GM18498 (cell line): ENCODE results near the gene PGA5.
"Not testable (repeated sequence)": the region's sequence is repeated elsewhere in the genome, so short reads cannot be mapped to it uniquely, and the experiment has no call there.

ENCODE experiments used
- ATAC-seq: cut with Tn5 transposase; IDR thresholded peaks from one replicate; pipeline ENCODE4 v1.9.1; 2021; ENCODE audit warnings: mild to moderate bottlenecking, moderate library complexity; ENCODE audit not compliant: unreplicated experiment

The PGA5 gene

DNA sequence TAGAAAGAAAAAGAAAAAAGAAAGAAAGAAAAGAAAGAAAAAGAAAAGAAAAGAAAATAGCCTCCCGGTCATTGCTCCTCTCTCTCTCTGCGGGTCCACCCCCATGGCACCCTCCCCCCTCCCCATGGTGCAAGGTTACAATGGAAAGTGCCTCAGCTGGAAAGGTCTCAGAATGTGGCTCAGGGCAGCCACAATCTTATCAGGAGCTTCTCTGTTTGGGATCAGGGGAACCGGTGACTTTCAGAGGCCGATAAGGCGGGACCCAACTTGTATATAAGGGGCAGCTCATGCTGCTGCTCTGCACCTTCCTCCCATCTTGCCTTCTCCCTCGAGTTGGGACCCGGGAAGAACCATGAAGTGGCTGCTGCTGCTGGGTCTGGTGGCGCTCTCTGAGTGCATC, at the start of gene PGA5:
Gene PGA5 (plus strand): TSS at position 301 of the 400 bp plus-strand sequence. CDS start 52 bp downstream, at position 353.
- ATAC-seq: not testable (repeated sequence)

DNA sequence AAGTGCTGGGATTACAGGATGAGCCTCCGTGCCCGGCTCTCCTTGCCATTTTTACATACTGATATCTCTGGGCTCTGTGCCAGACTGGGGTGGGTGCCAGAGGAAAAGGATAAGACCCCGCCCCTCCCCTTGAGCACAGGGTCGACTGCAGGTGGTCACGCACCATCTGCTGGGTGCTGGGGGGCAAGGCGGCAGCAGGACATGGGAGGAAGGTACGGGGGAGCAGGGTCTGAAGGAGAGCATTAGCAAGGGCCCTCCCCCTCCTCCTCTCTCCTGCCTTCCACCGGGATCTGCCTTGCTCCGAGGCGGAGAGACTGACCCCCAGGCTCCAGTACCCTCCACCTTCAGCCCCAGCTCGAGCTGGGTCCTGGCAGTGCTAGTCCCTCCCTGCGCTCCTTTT, 47.4 kb upstream of the PGA5 start:
- no peak for ATAC-seq

DNA sequence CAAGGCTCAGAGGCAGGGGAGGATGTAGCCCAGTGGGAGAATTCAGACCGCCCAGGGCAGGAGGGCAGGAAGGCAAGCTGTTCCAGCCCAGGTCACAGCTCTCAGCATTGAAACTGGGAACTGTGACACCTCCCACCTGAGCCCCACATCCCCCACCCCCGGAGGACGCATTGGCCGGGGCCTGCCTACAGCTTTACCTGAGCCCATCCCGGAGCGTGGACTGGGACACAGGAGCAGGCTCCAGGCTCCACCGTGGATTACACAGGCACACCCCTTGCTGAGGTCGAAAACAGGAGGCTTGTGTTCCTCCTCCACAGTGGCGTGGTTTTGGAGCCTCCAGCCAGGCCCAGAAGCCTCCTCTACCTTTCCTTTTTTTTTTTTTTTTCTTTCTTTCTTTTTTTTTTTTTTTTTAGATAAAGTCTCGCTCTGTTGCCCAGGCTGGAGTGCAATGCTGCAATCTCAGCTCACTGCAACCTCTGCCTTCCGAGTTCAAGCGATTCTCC, 46.8 kb upstream of the PGA5 start:
- ATAC-seq: no peak

DNA sequence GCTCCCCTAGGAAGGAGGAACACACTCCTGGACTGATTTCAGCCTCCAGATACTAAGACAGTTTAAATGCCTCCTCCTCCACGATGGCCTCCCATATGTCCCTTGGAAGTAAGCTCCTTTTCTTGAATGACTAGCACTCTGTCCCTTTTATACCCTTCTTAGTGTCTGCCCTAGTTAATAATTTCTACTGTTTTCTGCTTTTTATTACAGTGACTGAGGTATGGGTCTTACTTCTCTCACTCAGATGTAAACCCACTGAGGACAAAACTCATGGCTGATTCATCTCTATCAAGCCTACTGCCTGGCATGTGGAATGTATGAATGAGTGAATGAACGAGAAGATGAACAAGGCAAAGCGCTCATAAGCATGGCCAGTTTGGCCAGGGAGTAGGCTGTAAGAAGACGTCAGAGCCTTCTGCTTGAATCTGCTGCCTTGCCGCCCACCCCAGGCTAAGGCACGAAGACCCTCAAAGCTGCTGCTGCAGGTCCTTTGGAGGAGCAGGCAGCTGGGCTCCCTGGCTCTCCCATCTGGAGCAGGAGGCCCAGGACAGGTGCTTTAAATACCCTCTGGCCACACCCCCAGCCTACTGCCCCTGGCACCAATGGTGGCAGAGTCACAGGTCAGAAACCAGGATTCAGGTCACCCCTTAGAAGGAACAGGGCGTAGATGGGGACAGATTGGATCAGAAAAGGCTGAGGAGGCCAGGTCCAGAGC, 45.8 kb upstream of the PGA5 start:
- ATAC-seq: no peak

DNA sequence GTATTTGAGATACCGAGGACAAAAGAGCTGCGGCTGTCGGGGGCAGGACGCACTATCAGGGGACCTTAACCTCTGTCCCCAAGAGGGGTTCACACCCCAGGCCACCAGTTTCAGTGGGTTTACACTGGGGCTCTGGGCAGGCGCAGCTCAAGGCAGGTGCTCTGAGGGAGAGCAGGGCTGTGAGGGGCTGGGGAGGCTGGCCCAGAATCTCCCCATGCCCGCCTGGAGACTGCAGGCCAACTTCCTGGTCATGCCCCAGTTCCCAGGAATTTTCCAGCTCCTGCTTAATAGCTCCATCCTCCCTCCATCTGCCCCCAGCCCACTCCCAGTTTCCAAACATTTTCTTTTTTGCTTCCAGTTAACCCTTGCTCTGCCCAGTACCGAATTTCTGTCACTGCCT, 45.3 kb upstream of the PGA5 start:
- no peak for ATAC-seq

DNA sequence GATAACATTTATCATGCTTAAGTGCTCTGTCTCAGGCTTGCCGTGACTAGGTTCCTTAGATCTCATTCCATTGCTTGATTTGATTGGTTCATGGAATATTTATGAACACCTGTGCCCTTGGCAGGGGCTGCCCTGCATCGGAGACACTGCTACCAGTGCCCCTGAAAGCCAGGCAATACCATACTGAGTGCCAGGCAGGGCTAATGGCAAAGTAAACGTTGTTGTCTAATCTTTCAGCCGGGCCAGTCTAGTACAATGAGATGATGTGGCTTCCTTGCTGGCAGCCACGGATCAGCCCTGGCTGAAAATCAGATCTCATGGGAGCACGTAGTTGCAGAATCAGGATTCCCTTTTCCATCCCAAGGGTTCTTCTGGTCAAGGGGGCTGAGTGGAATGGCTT, 42.6 kb upstream of the PGA5 start:
- no peak for ATAC-seq

DNA sequence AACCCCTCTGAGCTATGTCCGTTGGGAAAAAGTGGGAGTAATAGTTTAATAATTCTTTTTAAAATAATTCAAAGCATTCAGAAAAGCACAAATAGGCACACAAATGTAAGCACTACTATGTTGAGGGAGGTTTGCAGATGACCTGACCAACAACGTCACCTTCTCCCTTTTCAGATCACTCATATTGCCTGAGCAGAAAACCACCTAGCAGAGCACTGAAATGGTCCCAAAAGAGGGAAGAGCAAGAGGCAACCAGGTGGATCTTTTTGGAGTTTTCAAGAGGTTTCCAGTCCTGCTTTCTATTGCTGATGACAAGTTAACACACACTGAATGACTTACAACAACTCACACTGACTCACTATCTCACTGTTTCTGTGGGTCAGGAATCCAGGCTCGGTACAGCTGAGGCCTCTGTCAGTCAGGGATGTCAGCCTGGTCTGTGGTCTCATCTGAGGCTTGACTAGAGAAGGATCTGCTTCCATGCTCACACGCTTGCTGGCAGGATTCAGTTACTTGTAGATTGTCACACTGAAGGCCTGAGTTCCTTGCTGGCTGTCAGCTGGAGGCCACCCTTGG, 41.9 kb upstream of the PGA5 start:
- no peak for ATAC-seq

DNA sequence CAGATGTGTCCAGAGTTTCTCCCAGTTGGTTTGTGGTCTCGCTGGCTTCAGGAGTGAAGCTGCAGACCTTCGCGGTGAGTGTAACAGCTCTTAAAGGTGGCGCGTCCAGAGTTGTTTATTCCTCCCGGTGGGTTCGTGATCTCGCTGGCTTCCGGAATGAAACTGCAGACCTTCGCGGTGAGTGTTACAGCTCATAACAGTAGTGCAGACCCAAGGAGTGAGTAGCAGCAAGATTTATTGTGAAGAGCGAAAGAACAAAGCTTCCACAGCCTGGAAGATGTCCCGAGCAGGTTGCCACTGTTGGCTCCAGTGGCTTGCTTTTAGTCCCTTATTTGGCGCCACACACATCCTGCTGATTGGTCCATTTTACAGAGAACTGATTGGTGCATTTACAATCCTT, 39.5 kb upstream of the PGA5 start:
- ATAC-seq: no peak

DNA sequence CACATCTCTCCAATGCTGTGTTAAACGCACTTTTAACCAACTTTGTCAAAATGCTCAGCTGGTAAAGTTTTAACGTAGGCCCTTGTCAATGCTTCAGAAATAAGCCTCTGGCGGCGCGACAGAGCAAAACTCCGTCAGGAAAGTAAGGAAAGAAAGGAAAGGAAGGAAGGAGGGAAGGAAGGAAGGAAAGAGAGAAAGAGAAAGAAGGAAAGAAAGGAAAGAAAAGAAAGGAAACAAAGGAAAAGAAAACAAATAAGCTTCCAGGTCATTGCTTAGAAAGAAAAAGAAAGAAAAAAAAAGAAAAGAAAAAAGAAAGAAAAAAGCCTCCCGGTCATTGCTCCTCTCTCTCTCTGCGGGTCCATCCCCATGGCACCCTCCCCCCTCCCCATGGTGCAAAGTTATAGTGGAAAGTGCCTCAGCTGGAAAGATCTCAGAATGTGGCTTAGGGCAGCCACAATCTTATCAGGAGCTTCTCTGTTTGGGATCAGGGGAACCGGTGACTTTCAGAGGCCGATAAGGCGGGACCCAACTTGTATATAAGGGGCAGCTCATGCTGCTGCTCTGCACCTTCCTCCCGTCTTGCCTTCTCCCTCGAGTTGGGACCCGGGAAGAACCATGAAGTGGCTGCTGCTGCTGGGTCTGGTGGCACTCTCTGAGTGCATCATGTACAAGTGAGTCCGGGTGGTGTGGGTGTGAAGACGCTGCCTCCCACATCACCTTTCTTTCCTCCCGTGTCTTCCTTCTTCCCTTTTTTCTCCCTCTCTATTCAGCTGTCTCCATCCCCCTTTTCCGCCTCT, 37.8 kb upstream of the PGA5 start, which contains the start of gene PGA3:
Gene PGA3 (plus strand): TSS at position 566 of the 797 bp plus-strand sequence. CDS start 50 bp downstream, at position 616.
- not testable (repeated sequence) for ATAC-seq

DNA sequence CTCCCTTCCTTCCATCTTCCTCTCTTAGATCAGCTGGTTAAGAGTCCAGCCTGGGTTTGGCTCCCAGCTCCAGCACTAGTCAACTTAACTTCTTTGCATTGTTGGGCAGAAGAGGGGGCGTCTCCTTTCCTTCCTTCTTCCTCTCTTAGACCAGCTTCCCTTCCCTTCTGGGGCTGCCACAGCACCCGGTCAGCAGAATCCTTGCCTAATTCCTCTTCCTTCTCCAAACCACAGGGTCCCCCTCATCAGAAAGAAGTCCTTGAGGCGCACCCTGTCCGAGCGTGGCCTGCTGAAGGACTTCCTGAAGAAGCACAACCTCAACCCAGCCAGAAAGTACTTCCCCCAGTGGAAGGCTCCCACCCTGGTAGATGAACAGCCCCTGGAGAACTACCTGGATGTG, 37.1 kb upstream of the PGA5 start:
- ATAC-seq: not testable (repeated sequence)

DNA sequence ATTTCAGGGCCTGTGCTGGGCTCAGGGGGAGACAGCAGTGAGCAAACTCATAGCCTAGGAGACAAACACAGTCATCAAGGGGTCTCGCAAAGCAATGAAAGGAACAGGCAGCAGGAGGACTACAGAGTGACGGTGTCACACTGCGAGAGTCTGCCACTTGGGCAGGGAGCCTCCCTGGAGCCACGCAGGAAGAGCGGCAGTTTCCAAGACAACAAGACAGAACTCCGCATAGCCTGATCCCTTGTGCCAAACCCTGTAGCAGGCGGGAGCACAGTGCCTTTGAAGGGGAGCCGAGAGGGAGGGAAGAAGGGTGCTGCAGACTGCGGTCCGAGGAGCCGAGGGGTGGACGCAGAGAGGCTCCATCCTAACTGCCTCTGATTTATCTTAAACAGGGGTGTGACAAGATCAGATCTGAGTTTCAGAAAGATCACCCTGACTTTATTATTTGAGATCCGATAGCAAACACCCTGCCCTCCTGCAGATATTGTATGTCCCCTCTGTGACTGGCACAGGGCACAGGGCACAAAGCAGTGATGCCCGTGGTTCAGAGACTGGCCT, 36.4 kb upstream of the PGA5 start:
- ATAC-seq: not testable (repeated sequence)

DNA sequence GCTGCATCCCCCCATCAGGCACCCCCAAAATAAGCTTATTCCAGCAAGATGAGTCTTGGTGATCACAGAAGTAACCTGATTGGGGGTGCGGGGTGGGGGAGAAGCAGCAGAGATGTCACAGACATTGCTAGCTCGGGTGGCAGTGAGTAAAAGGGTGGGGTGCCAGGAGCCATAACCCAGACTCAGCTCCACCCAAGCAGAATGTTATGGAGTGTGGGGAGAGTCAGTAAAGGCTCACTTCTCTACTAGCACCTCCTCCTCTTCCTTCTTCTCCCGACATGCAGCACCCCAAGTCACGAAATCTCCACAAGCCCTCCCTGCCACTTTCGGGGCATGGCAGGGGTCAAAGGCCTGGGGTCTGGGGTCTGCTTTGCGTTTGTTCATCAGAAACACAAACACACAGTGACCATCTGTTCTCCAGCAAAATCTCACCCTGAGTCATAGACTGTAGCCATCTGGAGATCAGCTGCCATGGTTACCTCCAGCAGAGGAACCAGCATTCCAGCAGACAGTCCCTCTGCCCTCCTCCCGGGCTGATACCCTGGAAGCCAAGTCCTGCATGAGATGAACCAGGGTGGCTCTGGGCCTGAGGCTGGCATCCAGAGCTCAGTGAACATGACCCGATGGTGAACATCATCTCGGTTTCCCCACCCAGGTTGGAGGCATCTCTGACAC, 33.2 kb upstream of the PGA5 start:
- not testable (repeated sequence) for ATAC-seq

DNA sequence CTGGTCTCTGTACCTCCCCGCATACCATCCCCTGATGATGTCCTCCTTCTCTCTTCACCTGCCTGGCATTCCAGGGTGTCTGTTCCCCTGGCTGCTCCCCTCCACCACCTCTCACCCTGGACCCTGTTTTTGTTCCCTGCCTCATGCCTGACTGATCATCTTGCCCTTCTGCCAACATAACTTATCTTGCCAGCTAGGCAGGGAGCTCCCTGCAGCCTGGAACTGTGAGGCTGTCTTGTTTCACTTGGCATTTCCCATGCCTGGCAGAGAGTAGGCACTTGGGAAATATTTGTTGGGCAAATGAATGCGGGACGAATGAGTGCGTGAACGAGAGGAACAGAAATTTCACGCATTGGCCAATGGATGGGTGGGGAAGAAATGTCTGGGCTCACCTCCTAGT, 30.3 kb upstream of the PGA5 start:
- not testable (repeated sequence) for ATAC-seq

DNA sequence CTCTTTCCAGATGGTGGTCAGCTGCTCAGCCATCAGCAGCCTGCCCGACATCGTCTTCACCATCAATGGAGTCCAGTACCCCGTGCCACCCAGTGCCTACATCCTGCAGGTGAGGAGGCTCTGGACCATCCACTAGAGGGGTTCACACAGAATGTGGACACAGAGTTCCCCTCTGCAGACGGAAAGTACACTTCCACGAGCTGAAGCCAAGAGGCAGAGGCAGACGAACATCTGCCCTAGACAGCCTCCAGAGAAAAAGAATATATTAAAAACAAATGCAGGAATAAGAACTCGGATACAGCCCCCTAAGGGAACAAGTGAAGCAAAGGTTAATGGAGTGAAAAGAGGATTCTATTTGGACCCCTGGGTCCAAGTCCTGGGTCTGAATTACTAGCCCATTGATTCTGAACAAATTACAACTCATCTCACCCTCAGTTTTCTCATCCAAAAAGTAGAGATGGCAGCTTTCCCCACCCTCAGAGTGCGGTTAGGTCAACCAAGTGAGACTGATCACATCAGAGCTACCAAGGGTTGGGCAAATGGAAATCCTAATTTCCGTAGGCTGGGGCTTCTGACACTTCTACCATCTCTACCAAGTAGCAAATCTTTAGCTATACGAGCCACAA, 29.5 kb upstream of the PGA5 start:
- ATAC-seq: not testable (repeated sequence)

DNA sequence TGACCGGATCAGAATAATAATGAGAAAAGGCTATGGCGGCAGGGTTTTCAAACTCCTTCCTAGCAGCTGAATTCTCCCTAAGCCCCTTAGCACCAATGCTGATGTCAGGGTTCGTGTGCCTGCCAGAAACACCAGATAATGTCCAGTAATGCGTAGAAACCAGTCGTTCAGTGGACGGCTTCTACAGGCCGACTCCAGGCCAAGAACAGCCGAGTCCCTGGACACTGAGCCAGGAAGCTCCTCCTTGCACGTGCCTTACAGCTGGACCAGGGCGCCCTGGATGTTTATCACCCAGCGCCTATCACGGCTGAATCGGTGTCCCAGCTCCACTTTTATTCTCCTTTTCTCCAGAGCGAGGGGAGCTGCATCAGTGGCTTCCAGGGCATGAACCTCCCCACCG, 28.8 kb upstream of the PGA5 start:
- ATAC-seq: not testable (repeated sequence)

DNA sequence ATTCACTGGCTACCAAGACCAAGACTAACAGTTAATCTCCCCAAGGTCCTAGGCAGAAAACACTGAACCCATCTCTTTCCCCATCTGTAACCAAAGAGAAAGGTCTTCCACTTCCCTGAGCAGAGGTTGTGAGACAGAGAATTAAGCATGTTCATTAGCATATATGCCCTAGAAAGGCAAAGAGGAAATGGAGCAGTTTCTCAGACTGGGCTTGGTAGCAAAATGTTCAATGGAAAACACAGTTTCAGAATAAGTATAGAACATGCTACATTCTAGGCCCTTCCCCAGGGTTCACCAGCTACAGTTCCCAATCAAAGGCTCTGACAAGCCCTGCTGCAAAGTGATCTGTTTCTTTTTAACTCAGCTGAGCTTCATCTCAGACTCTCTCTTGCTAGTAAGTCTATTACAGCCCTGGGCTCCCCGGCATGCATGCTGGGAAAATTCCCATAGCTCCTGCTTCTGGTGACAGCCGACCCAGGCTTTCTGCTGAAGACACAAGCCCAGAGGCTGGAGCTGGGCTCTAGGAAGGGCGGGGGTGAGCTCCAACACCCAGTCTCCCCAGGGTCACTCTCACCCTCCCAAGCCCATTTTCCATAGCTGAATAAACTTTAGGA, 27.2 kb upstream of the PGA5 start:
- ATAC-seq: not testable (repeated sequence)

DNA sequence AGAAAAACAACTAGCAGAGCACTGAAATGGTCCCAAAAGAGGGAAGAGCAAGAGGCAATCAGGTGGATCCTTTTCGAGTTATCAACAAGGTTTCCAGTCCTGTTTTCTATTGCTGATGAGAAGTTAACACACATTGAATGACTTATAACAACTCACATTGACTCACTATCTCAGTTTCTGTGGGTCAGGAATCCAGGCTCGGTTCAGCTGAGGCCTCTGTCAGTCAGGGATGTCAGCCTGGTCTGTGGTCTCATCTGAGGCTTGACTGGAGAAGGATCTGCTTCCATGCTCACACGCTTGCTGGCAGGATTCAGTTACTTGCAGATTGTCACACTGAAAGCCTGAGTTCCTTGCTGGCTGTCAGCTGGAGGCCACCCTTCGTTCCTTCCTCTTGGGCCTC, 22.7 kb upstream of the PGA5 start:
- not testable (repeated sequence) for ATAC-seq

DNA sequence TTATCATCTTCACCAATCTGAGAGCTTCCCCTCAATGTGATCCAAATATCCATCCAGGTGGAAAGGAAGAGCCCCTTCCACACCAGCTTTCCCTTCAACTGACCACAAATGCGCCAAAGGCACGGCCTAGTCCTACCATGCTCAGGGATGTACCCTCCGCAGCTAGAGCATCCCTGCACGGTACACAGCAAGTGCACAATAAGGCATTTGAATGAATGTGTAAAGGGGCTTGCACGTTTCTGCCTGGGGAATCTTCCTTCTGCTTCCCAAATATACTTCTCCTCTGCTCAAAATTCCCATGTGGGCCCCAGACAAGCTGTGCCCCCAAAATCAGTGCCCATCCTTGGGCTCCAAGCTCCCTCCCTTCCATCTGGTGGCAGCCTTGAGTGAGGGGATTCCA, 22.0 kb upstream of the PGA5 start:
- ATAC-seq: not testable (repeated sequence)

DNA sequence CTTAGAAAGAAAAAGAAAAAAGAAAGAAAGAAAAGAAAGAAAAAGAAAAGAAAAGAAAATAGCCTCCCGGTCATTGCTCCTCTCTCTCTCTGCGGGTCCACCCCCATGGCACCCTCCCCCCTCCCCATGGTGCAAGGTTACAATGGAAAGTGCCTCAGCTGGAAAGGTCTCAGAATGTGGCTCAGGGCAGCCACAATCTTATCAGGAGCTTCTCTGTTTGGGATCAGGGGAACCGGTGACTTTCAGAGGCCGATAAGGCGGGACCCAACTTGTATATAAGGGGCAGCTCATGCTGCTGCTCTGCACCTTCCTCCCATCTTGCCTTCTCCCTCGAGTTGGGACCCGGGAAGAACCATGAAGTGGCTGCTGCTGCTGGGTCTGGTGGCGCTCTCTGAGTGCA, 18.9 kb upstream of the PGA5 start, which contains the start of gene PGA4:
Gene PGA4 (plus strand): TSS at position 301 of the 400 bp plus-strand sequence. CDS start 54 bp downstream, at position 355.
- ATAC-seq: not testable (repeated sequence)

DNA sequence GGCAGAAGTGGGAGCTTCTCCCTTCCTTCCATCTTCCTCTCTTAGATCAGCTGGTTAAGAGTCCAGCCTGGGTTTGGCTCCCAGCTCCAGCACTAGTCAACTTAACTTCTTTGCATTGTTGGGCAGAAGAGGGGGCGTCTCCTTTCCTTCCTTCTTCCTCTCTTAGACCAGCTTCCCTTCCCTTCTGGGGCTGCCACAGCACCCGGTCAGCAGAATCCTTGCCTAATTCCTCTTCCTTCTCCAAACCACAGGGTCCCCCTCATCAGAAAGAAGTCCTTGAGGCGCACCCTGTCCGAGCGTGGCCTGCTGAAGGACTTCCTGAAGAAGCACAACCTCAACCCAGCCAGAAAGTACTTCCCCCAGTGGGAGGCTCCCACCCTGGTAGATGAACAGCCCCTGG, 18.3 kb upstream of the PGA5 start:
- not testable (repeated sequence) for ATAC-seq
